GM12801 (cell line): Measurements from ENCODE around the gene CUL9.

Experiments
- CTCF ChIP-seq: IDR thresholded peaks from one replicate; pipeline ENCODE4 v1.5.1; 2011; ENCODE audit warnings: control low read depth; ENCODE audit not compliant: insufficient read length; ENCODE audit errors: extremely low read depth

Gene CUL9

GRCh38 chr6:43255408-43256054, 73.5 kb downstream of the CUL9 start:
- TF ChIP-seq CTCF, result no peak

- no peak for TF ChIP-seq CTCF
Observed at GRCh38 chr6:43256670-43257366, 74.8 kb downstream of the CUL9 start.

GRCh38 chr6:43257367-43258145, 75.6 kb downstream of the CUL9 start:
- no peak for TF ChIP-seq CTCF

- TF ChIP-seq CTCF, result no peak
Observed at GRCh38 chr6:43258180-43258579, 76.2 kb downstream of the CUL9 start.

- TF ChIP-seq CTCF, result no peak
Observed at GRCh38 chr6:43258807-43259686, 77.1 kb downstream of the CUL9 start.

GRCh38 chr6:43260791-43261190, 78.8 kb downstream of the CUL9 start:
- TF ChIP-seq CTCF, result no peak
